ENCODE results near the gene LPAR2.

The LPAR2 gene

GRCh38 chr19:19645233-19645870 is 17.3 kb upstream of the LPAR2 start:
- Histone ChIP-seq H3K4me3 (no peak overlapping the region), H3K4me1 (peaks cover 0 to 14% (median 8%) of the 10 kb centered on the region in 4 donors), H3K27me3 (no peaks in the 10 kb centered on the region), H3K27ac (no peak overlapping the region), H3K36me3 (peaks cover 41 to 56% (median 49%) of the 10 kb centered on the region in 3 donors), H3K9me3 (no peaks in the 10 kb centered on the region)
- no peak for TF ChIP-seq CTCF (IDR thresholded peaks at IDR 0.05)
- no peak for DNase-seq
- intact Hi-C loops (cut with DNase I; ENCODE audit: low total_unique reads), result no loop called here

- Histone ChIP-seq H3K27me3 (no peaks in the 10 kb centered on the region), H3K36me3 (peaks cover 31 to 43% (median 38%) of the 10 kb centered on the region in 3 donors), H3K4me1 (peaks cover 0 to 14% (median 8%) of the 10 kb centered on the region in 4 donors), H3K4me3 (peak overlapping the region; percentile 60 to 74), H3K27ac (no peak overlapping the region), H3K9me3 (no peaks in the 10 kb centered on the region)
- DNase-seq, result no peak
- no peak for TF ChIP-seq CTCF (IDR thresholded peaks at IDR 0.05)
- intact Hi-C loops (cut with DNase I; ENCODE audit: low total_unique reads), result loop anchor here (5.0 kb wide), 1 partner anchor 112 kb away; no protein-coding TSS in a partner anchor
These were observed 16.0 kb upstream of the LPAR2 start for GRCh38 chr19:19644054-19644388.

GRCh38 chr19:19643158-19644053 is 15.4 kb upstream of the LPAR2 start, which contains the start of gene GMIP:
GMIP (minus strand) TSS chr19:19643657; CDS start chr19:19643529, 128 bp downstream.
- DNase-seq, result peak; percentile 55 to 84
- Histone ChIP-seq H3K4me1 (peaks cover 0 to 14% (median 8%) of the 10 kb centered on the region in 4 donors), H3K36me3 (peaks cover 31 to 39% (median 37%) of the 10 kb centered on the region in 3 donors), H3K27ac (peak within 1 kb of the TSS; percentile 49 to 56), H3K4me3 (peak within 1 kb of the TSS; percentile 60 to 74), H3K27me3 (no peaks in the 10 kb centered on the region), H3K9me3 (no peaks in the 10 kb centered on the region)
- intact Hi-C loops (cut with DNase I; ENCODE audit: low total_unique reads), result loop anchor here (5.0 kb wide), 1 partner anchor 111 kb away; no protein-coding TSS in a partner anchor
- peak; percentile 82 to 90 for TF ChIP-seq CTCF (IDR thresholded peaks at IDR 0.05)

- peaks cover 25 to 38% (median 31%) of the 10 kb centered on the region in 3 donors for H3K36me3 ChIP-seq
- H3K4me3 ChIP-seq, result peak overlapping the region; percentile 60 to 74
- peak overlapping the region; percentile 49 to 56 for H3K27ac ChIP-seq
- H3K4me1 ChIP-seq, result peaks cover 0 to 14% (median 8%) of the 10 kb centered on the region in 4 donors
- H3K9me3 ChIP-seq, result no peaks in the 10 kb centered on the region
- intact Hi-C loops (cut with DNase I; ENCODE audit: low total_unique reads), result loop anchor here (5.0 kb wide), 1 partner anchor 110 kb away; no protein-coding TSS in a partner anchor
- no peak for TF ChIP-seq CTCF (IDR thresholded peaks at IDR 0.05)
- DNase-seq, result no peak
- no peaks in the 10 kb centered on the region for H3K27me3 ChIP-seq
These were observed 14.6 kb upstream of the LPAR2 start for GRCh38 chr19:19642506-19643157.

GRCh38 chr19:19637523-19638251 is 9.7 kb upstream of the LPAR2 start:
- H3K9me3 ChIP-seq, result no peaks in the 10 kb centered on the region
- no peak overlapping the region for H3K27ac ChIP-seq
- no peak overlapping the region for H3K4me3 ChIP-seq
- peaks cover 0 to 4% (median 1%) of the 10 kb centered on the region in 4 donors for H3K4me1 ChIP-seq
- no peak for DNase-seq
- H3K36me3 ChIP-seq, result peaks cover 6 to 47% (median 23%) of the 10 kb centered on the region in 3 donors
- no peaks in the 10 kb centered on the region for H3K27me3 ChIP-seq
- intact Hi-C loops (cut with DNase I; ENCODE audit: low total_unique reads), result no loop called here
- TF ChIP-seq CTCF (IDR thresholded peaks at IDR 0.05), result no peak
